ENCODE measurements around the gene MS4A4A.

MS4A4A gene

DNA sequence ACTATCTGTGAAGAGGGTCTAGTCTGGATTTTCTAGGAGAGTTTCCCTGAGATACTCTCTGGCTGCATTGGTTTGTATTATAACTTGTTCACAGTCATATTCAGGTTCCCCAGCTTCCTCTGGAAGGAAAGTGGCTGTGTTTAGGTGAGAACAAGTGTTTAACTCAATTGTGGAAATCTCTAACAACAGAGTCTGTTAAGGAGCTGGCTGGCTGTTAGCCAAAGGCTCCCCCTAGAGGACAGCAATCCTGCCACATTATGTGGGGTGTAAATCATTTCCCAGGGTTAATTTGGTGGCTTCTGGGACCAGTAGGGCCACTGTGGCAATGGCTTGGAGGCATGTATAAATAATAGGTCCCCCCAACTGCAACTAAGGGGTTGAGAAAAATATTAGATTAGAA, 65.0 kb downstream of the MS4A4A start:
- no peaks in the 10 kb centered on the region for H3K9me2 ChIP-seq (replicated peaks; ENCODE audit: control insufficient read depth, low read length)
- no peaks in the 10 kb centered on the region for H3K27me3 ChIP-seq (ENCODE audit: control insufficient read depth, low read length)
- no peak overlapping the region for H3K4me2 ChIP-seq (ENCODE audit: low read length)
- H3K4me3 ChIP-seq (ENCODE audit: low read length) = no peak overlapping the region
- no peaks in the 10 kb centered on the region for H3F3A ChIP-seq (ENCODE audit: control insufficient read depth, insufficient read depth)
- no peaks in the 10 kb centered on the region for H4K20me1 ChIP-seq (ENCODE audit: control insufficient read depth, insufficient read depth, low read depth, low read length)
- no peak overlapping the region for H3K27ac ChIP-seq (ENCODE audit: low read depth, low read length)
- TF ChIP-seq, protein P1, sequence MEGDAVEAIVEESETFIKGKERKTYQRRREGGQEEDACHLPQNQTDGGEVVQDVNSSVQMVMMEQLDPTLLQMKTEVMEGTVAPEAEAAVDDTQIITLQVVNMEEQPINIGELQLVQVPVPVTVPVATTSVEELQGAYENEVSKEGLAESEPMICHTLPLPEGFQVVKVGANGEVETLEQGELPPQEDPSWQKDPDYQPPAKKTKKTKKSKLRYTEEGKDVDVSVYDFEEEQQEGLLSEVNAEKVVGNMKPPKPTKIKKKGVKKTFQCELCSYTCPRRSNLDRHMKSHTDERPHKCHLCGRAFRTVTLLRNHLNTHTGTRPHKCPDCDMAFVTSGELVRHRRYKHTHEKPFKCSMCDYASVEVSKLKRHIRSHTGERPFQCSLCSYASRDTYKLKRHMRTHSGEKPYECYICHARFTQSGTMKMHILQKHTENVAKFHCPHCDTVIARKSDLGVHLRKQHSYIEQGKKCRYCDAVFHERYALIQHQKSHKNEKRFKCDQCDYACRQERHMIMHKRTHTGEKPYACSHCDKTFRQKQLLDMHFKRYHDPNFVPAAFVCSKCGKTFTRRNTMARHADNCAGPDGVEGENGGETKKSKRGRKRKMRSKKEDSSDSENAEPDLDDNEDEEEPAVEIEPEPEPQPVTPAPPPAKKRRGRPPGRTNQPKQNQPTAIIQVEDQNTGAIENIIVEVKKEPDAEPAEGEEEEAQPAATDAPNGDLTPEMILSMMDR (IDR thresholded peaks at IDR 0.05; ENCODE audit: low read depth, low read length, poor library complexity, severe bottlenecking) = peak; percentile 83
- TF ChIP-seq EZH2phosphoT487 (IDR thresholded peaks at IDR 0.05; ENCODE audit: borderline replicate concordance, low read length) = no peak
- peaks cover 6% of the 10 kb centered on the region for H3K4me1 ChIP-seq (ENCODE audit: control insufficient read depth, low read length)
- no peaks in the 10 kb centered on the region for H3K36me3 ChIP-seq (ENCODE audit: control insufficient read depth, low read length)
- H3K9me3 ChIP-seq (ENCODE audit: control insufficient read depth, insufficient read depth, low read length) = no peaks in the 10 kb centered on the region
- H3K79me2 ChIP-seq (ENCODE audit: control insufficient read depth, low read length) = no peaks in the 10 kb centered on the region

DNA sequence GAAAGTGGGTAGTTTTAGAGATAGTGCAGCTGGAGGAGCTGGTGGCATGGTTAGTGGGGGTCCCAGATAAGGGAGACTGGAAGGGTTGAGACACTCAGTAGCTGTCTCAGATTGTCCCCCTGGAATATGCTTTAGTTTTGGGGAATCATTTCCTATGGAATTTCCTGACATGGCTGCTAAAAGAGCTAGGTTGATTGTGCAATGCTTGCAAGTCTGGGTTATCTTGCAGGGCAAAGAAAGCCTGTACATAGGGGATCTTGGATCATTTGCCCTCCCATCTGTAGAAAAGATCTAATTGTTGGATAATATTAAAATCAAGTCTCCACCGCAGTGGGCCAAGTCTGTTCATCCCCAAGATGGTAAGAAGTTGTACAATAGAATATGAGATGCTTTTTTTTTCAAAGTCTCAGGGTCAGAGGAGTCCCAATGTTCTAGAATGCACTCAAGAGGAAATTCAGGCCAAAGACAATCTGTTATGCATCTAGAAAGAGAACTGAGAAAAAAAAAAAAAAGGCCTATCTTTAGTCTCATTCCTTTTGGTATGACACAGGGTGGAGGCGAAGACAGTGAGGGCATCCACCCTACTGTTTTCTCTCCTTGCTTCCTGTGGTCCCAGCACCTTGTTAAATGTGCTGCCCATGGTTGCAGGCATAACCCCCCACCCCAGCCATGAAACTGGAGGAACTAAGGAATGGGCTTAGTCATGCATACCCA, 66.8 kb downstream of the MS4A4A start:
- no peak overlapping the region for H3K27ac ChIP-seq (ENCODE audit: low read depth, low read length)
- H3K4me2 ChIP-seq (ENCODE audit: low read length) = no peak overlapping the region
- no peaks in the 10 kb centered on the region for H3K9me3 ChIP-seq (ENCODE audit: control insufficient read depth, insufficient read depth, low read length)
- no peaks in the 10 kb centered on the region for H3K9me2 ChIP-seq (replicated peaks; ENCODE audit: control insufficient read depth, low read length)
- no peaks in the 10 kb centered on the region for H3K36me3 ChIP-seq (ENCODE audit: control insufficient read depth, low read length)
- TF ChIP-seq, protein P1 (IDR thresholded peaks at IDR 0.05; ENCODE audit: low read depth, low read length, poor library complexity, severe bottlenecking) = no peak
- no peak for TF ChIP-seq EZH2phosphoT487 (IDR thresholded peaks at IDR 0.05; ENCODE audit: borderline replicate concordance, low read length)
- peaks cover 6% of the 10 kb centered on the region for H3K4me1 ChIP-seq (ENCODE audit: control insufficient read depth, low read length)
- H3F3A ChIP-seq (ENCODE audit: control insufficient read depth, insufficient read depth) = no peaks in the 10 kb centered on the region
- no peaks in the 10 kb centered on the region for H4K20me1 ChIP-seq (ENCODE audit: control insufficient read depth, insufficient read depth, low read depth, low read length)
- no peaks in the 10 kb centered on the region for H3K79me2 ChIP-seq (ENCODE audit: control insufficient read depth, low read length)
- no peak overlapping the region for H3K4me3 ChIP-seq (ENCODE audit: low read length)
- no peaks in the 10 kb centered on the region for H3K27me3 ChIP-seq (ENCODE audit: control insufficient read depth, low read length)

DNA sequence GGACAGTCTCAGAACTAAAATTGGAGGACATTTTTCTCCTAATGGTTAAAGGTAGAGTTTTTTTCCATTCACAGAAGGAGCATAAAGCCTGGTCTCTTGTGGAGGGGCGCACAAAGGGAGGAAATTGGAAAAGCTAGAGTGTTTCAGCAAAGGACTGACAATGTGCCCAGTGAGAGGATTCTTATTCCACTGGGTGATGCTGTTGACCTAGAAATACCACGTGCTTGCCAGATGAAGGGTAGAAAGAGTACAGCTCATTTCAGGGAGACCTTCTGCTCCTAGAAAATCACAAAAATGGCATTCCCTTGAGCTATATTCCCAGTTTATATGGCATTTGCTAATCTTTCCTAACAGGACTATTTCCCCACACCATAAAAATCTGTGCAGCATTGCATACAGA, 67.7 kb downstream of the MS4A4A start:
- Histone ChIP-seq H3K4me3 (ENCODE audit: low read length) (no peak overlapping the region), H3K9me2 (replicated peaks; ENCODE audit: control insufficient read depth, low read length) (no peaks in the 10 kb centered on the region), H4K20me1 (ENCODE audit: control insufficient read depth, insufficient read depth, low read depth, low read length) (no peaks in the 10 kb centered on the region), H3K36me3 (ENCODE audit: control insufficient read depth, low read length) (no peaks in the 10 kb centered on the region), H3K27me3 (ENCODE audit: control insufficient read depth, low read length) (no peaks in the 10 kb centered on the region), H3K79me2 (ENCODE audit: control insufficient read depth, low read length) (no peaks in the 10 kb centered on the region), H3K4me1 (ENCODE audit: control insufficient read depth, low read length) (peaks cover 6% of the 10 kb centered on the region), H3K27ac (ENCODE audit: low read depth, low read length) (no peak overlapping the region), H3F3A (ENCODE audit: control insufficient read depth, insufficient read depth) (no peaks in the 10 kb centered on the region), H3K4me2 (ENCODE audit: low read length) (no peak overlapping the region), H3K9me3 (ENCODE audit: control insufficient read depth, insufficient read depth, low read length) (no peaks in the 10 kb centered on the region)
- TF ChIP-seq EZH2phosphoT487 (IDR thresholded peaks at IDR 0.05; ENCODE audit: borderline replicate concordance, low read length) = no peak
- TF ChIP-seq, protein P1 (IDR thresholded peaks at IDR 0.05; ENCODE audit: low read depth, low read length, poor library complexity, severe bottlenecking) = peak; percentile 37
